ENCODE measurements around the gene IGF1R.

Gene IGF1R

DNA sequence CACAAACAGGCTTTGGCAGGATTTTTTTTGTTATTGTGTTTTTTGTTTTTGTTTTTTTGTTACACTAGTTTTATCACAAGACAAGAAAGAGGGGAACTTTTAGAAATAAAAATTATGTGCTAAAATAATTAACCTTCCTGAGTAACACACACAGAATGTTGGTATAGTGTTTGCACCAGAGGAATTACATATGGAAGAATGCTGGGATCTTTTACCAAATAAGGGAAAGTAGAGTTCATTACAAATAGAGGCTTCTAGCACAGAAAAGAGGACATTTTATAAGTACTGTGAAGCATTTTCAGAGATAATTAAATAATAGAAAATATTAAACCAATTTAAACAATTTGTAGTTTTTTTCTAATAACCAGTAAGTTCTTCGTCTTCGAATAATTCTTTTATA lies 116.0 kb downstream of the IGF1R start:
- Histone ChIP-seq H3F3A (ENCODE audit: insufficient read depth) (no peaks in the 10 kb centered on the region), H3K9me3 (ENCODE audit: insufficient read depth, low read length) (no peaks in the 10 kb centered on the region), H3K27me3 (ENCODE audit: low read length) (no peaks in the 10 kb centered on the region), H3K9me2 (replicated peaks; ENCODE audit: insufficient read depth, low read length) (no peaks in the 10 kb centered on the region), H3K4me3 (ENCODE audit: insufficient read depth, low read length, poor library complexity, severe bottlenecking) (no peak overlapping the region), H2AFZ (ENCODE audit: low read depth, low read length, severe bottlenecking) (no peak overlapping the region), H3K79me2 (ENCODE audit: insufficient read depth, low read length) (no peaks in the 10 kb centered on the region), H3K4me2 (ENCODE audit: low read depth, low read length, poor library complexity, severe bottlenecking) (no peak overlapping the region), H3K36me3 (ENCODE audit: low read length) (no peaks in the 10 kb centered on the region), H3K27ac (ENCODE audit: low read depth, low read length) (no peak overlapping the region), H3K9ac (ENCODE audit: low read length) (no peak overlapping the region), H4K20me1 (ENCODE audit: low read depth, low read length) (peaks cover 10% of the 10 kb centered on the region; the same call in 1 of the 2 replicates)
- TF ChIP-seq, protein P1, sequence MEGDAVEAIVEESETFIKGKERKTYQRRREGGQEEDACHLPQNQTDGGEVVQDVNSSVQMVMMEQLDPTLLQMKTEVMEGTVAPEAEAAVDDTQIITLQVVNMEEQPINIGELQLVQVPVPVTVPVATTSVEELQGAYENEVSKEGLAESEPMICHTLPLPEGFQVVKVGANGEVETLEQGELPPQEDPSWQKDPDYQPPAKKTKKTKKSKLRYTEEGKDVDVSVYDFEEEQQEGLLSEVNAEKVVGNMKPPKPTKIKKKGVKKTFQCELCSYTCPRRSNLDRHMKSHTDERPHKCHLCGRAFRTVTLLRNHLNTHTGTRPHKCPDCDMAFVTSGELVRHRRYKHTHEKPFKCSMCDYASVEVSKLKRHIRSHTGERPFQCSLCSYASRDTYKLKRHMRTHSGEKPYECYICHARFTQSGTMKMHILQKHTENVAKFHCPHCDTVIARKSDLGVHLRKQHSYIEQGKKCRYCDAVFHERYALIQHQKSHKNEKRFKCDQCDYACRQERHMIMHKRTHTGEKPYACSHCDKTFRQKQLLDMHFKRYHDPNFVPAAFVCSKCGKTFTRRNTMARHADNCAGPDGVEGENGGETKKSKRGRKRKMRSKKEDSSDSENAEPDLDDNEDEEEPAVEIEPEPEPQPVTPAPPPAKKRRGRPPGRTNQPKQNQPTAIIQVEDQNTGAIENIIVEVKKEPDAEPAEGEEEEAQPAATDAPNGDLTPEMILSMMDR (IDR thresholded peaks at IDR 0.05; ENCODE audit: insufficient read depth, low read length, poor library complexity, severe bottlenecking): no peak
- no peak for TF ChIP-seq EZH2phosphoT487 (conservative IDR thresholded peaks at IDR 0.05; ENCODE audit: low read length)

- H2AFZ ChIP-seq (ENCODE audit: low read depth, low read length, severe bottlenecking): no peak overlapping the region
- H3K27me3 ChIP-seq (ENCODE audit: low read length): no peaks in the 10 kb centered on the region
- H3K9me3 ChIP-seq (ENCODE audit: insufficient read depth, low read length): no peaks in the 10 kb centered on the region
- no peak overlapping the region for H3K27ac ChIP-seq (ENCODE audit: low read depth, low read length)
- H3K79me2 ChIP-seq (ENCODE audit: insufficient read depth, low read length): no peaks in the 10 kb centered on the region
- H3K9ac ChIP-seq (ENCODE audit: low read length): no peak overlapping the region
- H3F3A ChIP-seq (ENCODE audit: insufficient read depth): no peaks in the 10 kb centered on the region
- H4K20me1 ChIP-seq (ENCODE audit: low read depth, low read length): peaks cover 6% of the 10 kb centered on the region; the same call in 1 of the 2 replicates
- TF ChIP-seq, protein P1 (IDR thresholded peaks at IDR 0.05; ENCODE audit: insufficient read depth, low read length, poor library complexity, severe bottlenecking): no peak
- no peak for TF ChIP-seq EZH2phosphoT487 (conservative IDR thresholded peaks at IDR 0.05; ENCODE audit: low read length)
- H3K4me2 ChIP-seq (ENCODE audit: low read depth, low read length, poor library complexity, severe bottlenecking): no peak overlapping the region
- no peaks in the 10 kb centered on the region for H3K36me3 ChIP-seq (ENCODE audit: low read length)
- H3K4me3 ChIP-seq (ENCODE audit: insufficient read depth, low read length, poor library complexity, severe bottlenecking): no peak overlapping the region
- H3K9me2 ChIP-seq (replicated peaks; ENCODE audit: insufficient read depth, low read length): no peaks in the 10 kb centered on the region
Observed at GRCh38 chr15:98765610-98766009, 117.3 kb downstream of the IGF1R start.

DNA sequence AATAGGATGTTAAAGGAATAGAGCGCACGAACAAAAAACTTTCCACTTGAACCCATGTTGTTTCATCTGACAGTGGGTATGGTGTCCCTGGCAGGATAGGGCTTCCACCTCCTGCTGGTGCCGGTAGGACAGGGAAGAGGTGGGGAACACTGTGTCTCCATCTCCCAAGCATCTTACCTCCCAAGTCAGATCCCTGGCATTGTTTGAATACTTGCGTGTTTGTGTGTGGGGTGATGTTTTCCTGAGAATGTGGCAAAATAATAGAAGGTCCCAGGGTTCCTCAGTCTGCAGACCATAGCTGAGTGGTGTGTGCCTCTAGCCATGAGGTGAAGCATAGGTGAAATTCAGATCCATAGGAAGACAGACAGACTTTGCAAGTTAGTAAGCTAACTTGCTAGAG lies 119.4 kb downstream of the IGF1R start:
- H3K79me2 ChIP-seq (ENCODE audit: insufficient read depth, low read length): no peaks in the 10 kb centered on the region
- no peaks in the 10 kb centered on the region for H3K9me2 ChIP-seq (replicated peaks; ENCODE audit: insufficient read depth, low read length)
- H3F3A ChIP-seq (ENCODE audit: insufficient read depth): no peaks in the 10 kb centered on the region
- no peak overlapping the region for H2AFZ ChIP-seq (ENCODE audit: low read depth, low read length, severe bottlenecking)
- peaks cover 10% of the 10 kb centered on the region; the same call in 1 of the 2 replicates for H4K20me1 ChIP-seq (ENCODE audit: low read depth, low read length)
- no peaks in the 10 kb centered on the region for H3K9me3 ChIP-seq (ENCODE audit: insufficient read depth, low read length)
- TF ChIP-seq, protein P1 (IDR thresholded peaks at IDR 0.05; ENCODE audit: insufficient read depth, low read length, poor library complexity, severe bottlenecking): no peak
- no peak for TF ChIP-seq EZH2phosphoT487 (conservative IDR thresholded peaks at IDR 0.05; ENCODE audit: low read length)
- no peak overlapping the region for H3K27ac ChIP-seq (ENCODE audit: low read depth, low read length)
- no peak overlapping the region for H3K4me2 ChIP-seq (ENCODE audit: low read depth, low read length, poor library complexity, severe bottlenecking)
- H3K27me3 ChIP-seq (ENCODE audit: low read length): no peaks in the 10 kb centered on the region
- H3K36me3 ChIP-seq (ENCODE audit: low read length): no peaks in the 10 kb centered on the region
- H3K4me3 ChIP-seq (ENCODE audit: insufficient read depth, low read length, poor library complexity, severe bottlenecking): no peak overlapping the region
- H3K9ac ChIP-seq (ENCODE audit: low read length): no peak overlapping the region
